MM.1S (cell line): ENCODE data around the gene GFRA1.

Experiments used
- DNase-seq: peaks from one replicate; pipeline ENCODE4 v3.0.0-alpha.2; 2015
- H2AFZ ChIP-seq: fragments of 300-600 bp; sonication (generic); 2 replicates; pipeline ENCODE4 v1.6.0; 2016; ENCODE audit warnings: antibody characterized with exemption, low read length
- H3F3A ChIP-seq: fragments of 300-600 bp; sonication (generic); 2 replicates; pipeline ENCODE4 v1.6.1; 2016; ENCODE audit warnings: mild to moderate bottlenecking, antibody characterized with exemption, low read length, moderate library complexity, mixed read lengths; ENCODE audit not compliant: insufficient read depth
- H3K27ac ChIP-seq: fragments of 300-600 bp; sonication (generic); 2 replicates; pipeline ENCODE4 v1.5.1; 2016; ENCODE audit warnings: mild to moderate bottlenecking, low read length
- H3K27me3 ChIP-seq: fragments of 300-600 bp; sonication (generic); replicated peaks from 2 replicates; pipeline ENCODE4 v1.6.0; 2016; ENCODE audit warnings: low read length; ENCODE audit not compliant: insufficient read depth
- H3K36me3 ChIP-seq: fragments of 300-600 bp; sonication (generic); replicated peaks from 2 replicates; pipeline ENCODE4 v1.6.1; 2016; ENCODE audit warnings: mild to moderate bottlenecking, low read length, mixed read lengths; ENCODE audit not compliant: insufficient read depth
- H3K4me1 ChIP-seq: fragments of 300-600 bp; sonication (generic); 2 replicates; pipeline ENCODE4 v1.6.1; 2016; ENCODE audit warnings: low read length, mixed read lengths
- H3K4me2 ChIP-seq: fragments of 300-600 bp; sonication (generic); 2 replicates; pipeline ENCODE4 v1.6.0; 2016; ENCODE audit warnings: low read depth, low read length
- H3K4me3 ChIP-seq: fragments of 300-600 bp; sonication (generic); 2 replicates; pipeline ENCODE4 v1.5.1; 2016; ENCODE audit warnings: low read length, mixed read lengths
- H3K79me2 ChIP-seq: fragments of 300-600 bp; sonication (generic); 2 replicates; pipeline ENCODE4 v1.6.1; 2016; ENCODE audit warnings: mixed run types, low read length, mixed read lengths
- H3K9ac ChIP-seq: fragments of 300-600 bp; sonication (generic); 2 replicates; pipeline ENCODE4 v1.6.1; 2016; ENCODE audit warnings: low read length, mixed read lengths
- H3K9me2 ChIP-seq: fragments of 300-600 bp; sonication (generic); replicated peaks from 2 replicates; pipeline ENCODE4 v1.6.1; 2016; ENCODE audit warnings: mild to moderate bottlenecking, low read length, mixed read lengths; ENCODE audit not compliant: insufficient read depth
- H3K9me3 ChIP-seq: fragments of 300-600 bp; sonication (generic); replicated peaks from 2 replicates; pipeline ENCODE4 v1.6.1; 2016; ENCODE audit warnings: mild to moderate bottlenecking, low read length, mixed read lengths; ENCODE audit not compliant: insufficient read depth
- H4K20me1 ChIP-seq: fragments of 300-600 bp; sonication (generic); 2 replicates; pipeline ENCODE4 v1.6.1; 2016; ENCODE audit warnings: mild to moderate bottlenecking, low read length, moderate library complexity, mixed read lengths; ENCODE audit not compliant: insufficient read depth
- EZH2 ChIP-seq: fragments of 300-600 bp; sonication (generic); optimal IDR thresholded peaks from 2 replicates; pipeline ENCODE3; 2017; ENCODE audit warnings: low read depth, mild to moderate bottlenecking, antibody characterized with exemption, low read length, mixed read lengths
- EZH2phosphoT487 ChIP-seq: fragments of 300-600 bp; sonication (generic); IDR thresholded peaks from 2 replicates; pipeline ENCODE4 v1.6.1; 2018; ENCODE audit warnings: antibody characterized with exemption, low read length
- TF ChIP-seq, protein P1 (sequence below): fragments of 300-600 bp; sonication (generic); IDR thresholded peaks from 2 replicates; pipeline ENCODE4 v1.5.1; 2016; ENCODE audit warnings: antibody characterized with exemption, low read length, mixed read lengths

Gene GFRA1

DNA sequence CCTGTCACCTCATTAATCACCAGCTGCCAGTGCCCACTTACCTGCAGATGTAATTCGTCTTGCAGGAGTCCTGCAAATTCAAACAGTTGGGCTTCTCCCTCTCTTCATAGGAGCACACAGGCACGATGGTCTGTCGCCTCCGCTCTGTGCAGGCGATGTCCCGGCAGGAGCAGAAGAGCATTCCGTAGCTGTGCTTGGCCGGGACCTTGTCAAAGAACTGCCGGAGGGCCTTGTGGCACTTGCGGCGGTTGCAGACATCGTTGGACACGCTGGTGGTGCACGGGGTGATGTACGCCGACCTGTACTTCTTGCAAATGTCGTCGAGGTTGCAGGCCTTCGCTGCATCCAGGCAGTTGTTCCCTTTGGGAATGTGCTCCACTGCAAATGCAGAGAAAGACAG, 147.8 kb downstream of the GFRA1 start:
- H3K4me2 ChIP-seq = no peak overlapping the region
- H3K4me1 ChIP-seq = no peaks in the 10 kb centered on the region
- H3K9me2 ChIP-seq = no peaks in the 10 kb centered on the region
- H3K79me2 ChIP-seq = no peaks in the 10 kb centered on the region
- no peak overlapping the region for H3K27ac ChIP-seq
- no peaks in the 10 kb centered on the region for H3K36me3 ChIP-seq
- DNase-seq = no peak
- H2AFZ ChIP-seq = no peak overlapping the region
- no peaks in the 10 kb centered on the region for H3K9me3 ChIP-seq
- no peaks in the 10 kb centered on the region; the same call in 1 of the 2 replicates for H3F3A ChIP-seq
- H3K4me3 ChIP-seq = no peak overlapping the region
- no peak overlapping the region for H3K9ac ChIP-seq
- no peaks in the 10 kb centered on the region for H3K27me3 ChIP-seq
- no peaks in the 10 kb centered on the region for H4K20me1 ChIP-seq
- no peak for TF ChIP-seq EZH2
- TF ChIP-seq, protein P1, sequence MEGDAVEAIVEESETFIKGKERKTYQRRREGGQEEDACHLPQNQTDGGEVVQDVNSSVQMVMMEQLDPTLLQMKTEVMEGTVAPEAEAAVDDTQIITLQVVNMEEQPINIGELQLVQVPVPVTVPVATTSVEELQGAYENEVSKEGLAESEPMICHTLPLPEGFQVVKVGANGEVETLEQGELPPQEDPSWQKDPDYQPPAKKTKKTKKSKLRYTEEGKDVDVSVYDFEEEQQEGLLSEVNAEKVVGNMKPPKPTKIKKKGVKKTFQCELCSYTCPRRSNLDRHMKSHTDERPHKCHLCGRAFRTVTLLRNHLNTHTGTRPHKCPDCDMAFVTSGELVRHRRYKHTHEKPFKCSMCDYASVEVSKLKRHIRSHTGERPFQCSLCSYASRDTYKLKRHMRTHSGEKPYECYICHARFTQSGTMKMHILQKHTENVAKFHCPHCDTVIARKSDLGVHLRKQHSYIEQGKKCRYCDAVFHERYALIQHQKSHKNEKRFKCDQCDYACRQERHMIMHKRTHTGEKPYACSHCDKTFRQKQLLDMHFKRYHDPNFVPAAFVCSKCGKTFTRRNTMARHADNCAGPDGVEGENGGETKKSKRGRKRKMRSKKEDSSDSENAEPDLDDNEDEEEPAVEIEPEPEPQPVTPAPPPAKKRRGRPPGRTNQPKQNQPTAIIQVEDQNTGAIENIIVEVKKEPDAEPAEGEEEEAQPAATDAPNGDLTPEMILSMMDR = no peak

DNA sequence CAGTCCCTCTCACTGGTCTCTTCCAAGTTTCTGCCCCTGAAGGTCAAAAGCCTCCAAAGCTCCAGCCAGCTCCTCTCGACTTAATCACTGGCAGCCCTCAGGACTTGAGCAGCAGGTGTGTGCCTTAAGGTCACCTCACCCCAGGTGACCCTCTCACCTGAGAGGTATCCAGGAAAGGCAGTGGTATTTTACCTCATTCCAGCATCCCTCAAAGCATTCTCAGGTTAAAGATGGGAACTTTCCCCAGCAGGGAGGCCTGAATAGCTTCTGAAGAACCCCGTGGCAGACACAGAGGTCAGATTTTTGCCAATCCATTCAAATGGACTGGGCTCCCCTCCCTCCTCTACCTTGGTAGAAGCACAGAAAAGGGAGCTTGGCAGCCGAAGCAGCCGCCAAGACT, 148.2 kb downstream of the GFRA1 start:
- H3K4me2 ChIP-seq = no peak overlapping the region
- no peak for DNase-seq
- H3K9me2 ChIP-seq = no peaks in the 10 kb centered on the region
- no peak overlapping the region for H3K4me3 ChIP-seq
- no peak overlapping the region for H3K27ac ChIP-seq
- H4K20me1 ChIP-seq = no peaks in the 10 kb centered on the region
- TF ChIP-seq EZH2 = no peak
- TF ChIP-seq, protein P1 = no peak
- TF ChIP-seq EZH2phosphoT487 = no peak
- no peaks in the 10 kb centered on the region for H3K27me3 ChIP-seq
- H3K4me1 ChIP-seq = no peaks in the 10 kb centered on the region
- no peak overlapping the region for H2AFZ ChIP-seq
- H3F3A ChIP-seq = no peaks in the 10 kb centered on the region; the same call in 1 of the 2 replicates
- H3K36me3 ChIP-seq = no peaks in the 10 kb centered on the region
- H3K9me3 ChIP-seq = no peaks in the 10 kb centered on the region
- H3K79me2 ChIP-seq = no peaks in the 10 kb centered on the region
- H3K9ac ChIP-seq = no peak overlapping the region

DNA sequence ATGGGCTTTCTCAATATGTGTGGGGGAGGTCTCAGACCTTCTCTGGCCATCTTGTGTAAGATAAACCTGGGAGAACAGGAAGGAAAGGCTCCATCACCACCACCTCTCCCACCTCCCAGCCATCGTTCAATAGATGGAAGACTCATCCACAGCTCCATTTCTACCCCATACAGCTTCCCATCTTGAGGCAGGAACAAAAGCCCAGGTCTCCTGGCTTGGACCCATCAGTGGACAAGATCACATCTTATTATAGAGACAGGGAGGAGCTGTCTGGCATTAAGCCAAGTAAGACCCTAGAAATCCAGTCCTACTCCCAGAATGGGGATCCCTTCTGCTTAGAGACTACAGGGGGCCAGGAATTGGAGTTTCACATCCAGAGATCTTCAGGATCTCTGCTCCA, 150.3 kb downstream of the GFRA1 start:
- H3K9me3 ChIP-seq = no peaks in the 10 kb centered on the region
- TF ChIP-seq EZH2 = no peak
- TF ChIP-seq, protein P1 = no peak
- no peaks in the 10 kb centered on the region for H3K79me2 ChIP-seq
- no peak overlapping the region for H3K27ac ChIP-seq
- no peak overlapping the region for H3K9ac ChIP-seq
- no peaks in the 10 kb centered on the region for H3K4me1 ChIP-seq
- no peaks in the 10 kb centered on the region for H3K36me3 ChIP-seq
- no peak overlapping the region for H3K4me2 ChIP-seq
- no peak overlapping the region for H3K4me3 ChIP-seq
- H2AFZ ChIP-seq = no peak overlapping the region
- no peaks in the 10 kb centered on the region for H3K27me3 ChIP-seq
- H3F3A ChIP-seq = no peaks in the 10 kb centered on the region; the same call in 1 of the 2 replicates
- no peaks in the 10 kb centered on the region for H3K9me2 ChIP-seq
- DNase-seq = no peak
- no peaks in the 10 kb centered on the region for H4K20me1 ChIP-seq
